ENCODE measurements around the gene NPR2. TPM values are rescaled to one million over a fixed set of nuclear protein-coding genes. Genes with fewer than 3 reads are reported as not detected.

The NPR2 gene
- total RNA-seq, 1 experiment from 2014 or later = 12.5 TPM

DNA sequence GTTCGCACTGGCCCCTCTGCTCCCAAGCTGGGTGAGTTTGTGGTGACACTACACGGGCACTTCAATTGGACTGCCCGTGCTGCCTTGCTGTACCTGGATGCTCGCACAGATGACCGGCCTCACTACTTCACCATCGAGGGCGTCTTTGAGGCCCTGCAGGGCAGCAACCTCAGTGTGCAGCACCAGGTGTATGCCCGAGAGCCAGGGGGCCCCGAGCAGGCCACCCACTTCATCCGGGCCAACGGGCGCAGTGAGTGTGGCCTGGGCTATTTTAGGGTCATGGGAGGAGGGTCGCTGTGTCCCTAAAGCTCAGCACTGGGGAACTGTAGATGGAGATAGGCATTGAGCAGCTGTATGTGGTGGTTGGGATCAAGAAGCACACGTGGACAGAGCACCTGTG is 1.4 kb downstream of the NPR2 start:
- peaks cover 17 to 22% of the 10 kb centered on the region in 2 experiments for H3K4me1 Mint-ChIP-seq
- Histone ChIP-seq H3K18ac (ENCODE audit: insufficient read length, low read depth, low read length) (no peak overlapping the region), H3K56ac (ENCODE audit: insufficient read length, low read depth, low read length) (no peak overlapping the region), H3K79me1 (ENCODE audit: insufficient read depth, low read depth, low read length, poor library complexity, severe bottlenecking) (no peaks in the 10 kb centered on the region), H3K23me2 (ENCODE audit: insufficient read length, low read depth, low read length, poor library complexity, severe bottlenecking) (peaks cover 3% of the 10 kb centered on the region), H2AK5ac (ENCODE audit: insufficient read length, low read length) (no peak overlapping the region), H2BK15ac (ENCODE audit: low read depth, low read length) (no peak overlapping the region), H2BK12ac (ENCODE audit: insufficient read length, low read depth, low read length) (no peak overlapping the region), H3K4me1 (ENCODE audit: insufficient read depth, low read length) (no peaks in the 10 kb centered on the region), H3T11ph (ENCODE audit: low read length) (no peak overlapping the region), H3K27ac (ENCODE audit: insufficient read length, low read depth, low read length) (no peak overlapping the region), H3K9me3 (ENCODE audit: control insufficient read depth, low read depth, low read length) (no peaks in the 10 kb centered on the region), H3K79me2 (ENCODE audit: insufficient read depth, low read length) (no peaks in the 10 kb centered on the region), H2BK5ac (ENCODE audit: insufficient read length, low read length) (no peak overlapping the region), H2BK120ac (ENCODE audit: low read depth, low read length, poor library complexity, severe bottlenecking) (no peak overlapping the region), H2BK20ac (ENCODE audit: low read depth, low read length, poor library complexity, severe bottlenecking) (no peak overlapping the region), H3K27me3 (ENCODE audit: insufficient read depth, low read length) (no peaks in the 10 kb centered on the region), H4K91ac (ENCODE audit: insufficient read length, low read depth, low read length) (no peak overlapping the region), H2AFZ (ENCODE audit: low read length) (no peak overlapping the region), H4K5ac (ENCODE audit: insufficient read length, low read depth, low read length) (no peak overlapping the region), H3K14ac (ENCODE audit: insufficient read depth, low read length) (no peak overlapping the region), H3K4me2 (ENCODE audit: insufficient read depth, insufficient read length, low read length) (no peak overlapping the region), H4K8ac (replicated peaks; ENCODE audit: insufficient read length, low read depth, low read length) (no peak overlapping the region), H3K23ac (ENCODE audit: insufficient read length, low read depth, low read length) (no peak overlapping the region), H3K9ac (ENCODE audit: extremely low read depth, insufficient read length, low read length) (no peak overlapping the region), H3K4ac (ENCODE audit: low read depth, low read length) (no peak overlapping the region), H4K20me1 (ENCODE audit: control insufficient read depth, insufficient read depth, insufficient read length) (no peaks in the 10 kb centered on the region)
- H3K36me3 Mint-ChIP-seq (ENCODE audit: insufficient read depth in 1 of 3, low read depth in 3 of 3) = no peaks in the 10 kb centered on the region; a peak in 1 of 7 replicates
- DNase-seq = no peak
- H3K27me3 Mint-ChIP-seq (ENCODE audit: low read depth) = peaks cover 4% of the 10 kb centered on the region
- peak overlapping the region in 1 of 2 experiments; percentile 60; a peak in 2 of 5 replicates for H3K4me3 Mint-ChIP-seq
- no CpG with 5 or more reads among the region's 14 CpGs for WGBS (ENCODE audit: extremely low coverage, insufficient read length, low lambda C conversion rate)
- H3K27ac Mint-ChIP-seq = no peak overlapping the region
- H3K9me3 Mint-ChIP-seq = no peaks in the 10 kb centered on the region
- TF ChIP-seq, protein P1, sequence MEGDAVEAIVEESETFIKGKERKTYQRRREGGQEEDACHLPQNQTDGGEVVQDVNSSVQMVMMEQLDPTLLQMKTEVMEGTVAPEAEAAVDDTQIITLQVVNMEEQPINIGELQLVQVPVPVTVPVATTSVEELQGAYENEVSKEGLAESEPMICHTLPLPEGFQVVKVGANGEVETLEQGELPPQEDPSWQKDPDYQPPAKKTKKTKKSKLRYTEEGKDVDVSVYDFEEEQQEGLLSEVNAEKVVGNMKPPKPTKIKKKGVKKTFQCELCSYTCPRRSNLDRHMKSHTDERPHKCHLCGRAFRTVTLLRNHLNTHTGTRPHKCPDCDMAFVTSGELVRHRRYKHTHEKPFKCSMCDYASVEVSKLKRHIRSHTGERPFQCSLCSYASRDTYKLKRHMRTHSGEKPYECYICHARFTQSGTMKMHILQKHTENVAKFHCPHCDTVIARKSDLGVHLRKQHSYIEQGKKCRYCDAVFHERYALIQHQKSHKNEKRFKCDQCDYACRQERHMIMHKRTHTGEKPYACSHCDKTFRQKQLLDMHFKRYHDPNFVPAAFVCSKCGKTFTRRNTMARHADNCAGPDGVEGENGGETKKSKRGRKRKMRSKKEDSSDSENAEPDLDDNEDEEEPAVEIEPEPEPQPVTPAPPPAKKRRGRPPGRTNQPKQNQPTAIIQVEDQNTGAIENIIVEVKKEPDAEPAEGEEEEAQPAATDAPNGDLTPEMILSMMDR (conservative IDR thresholded peaks at IDR 0.05) = no peak
